DOHH2 (cell line): ENCODE data around the gene PGP.

Experiments used
- H3F3A ChIP-seq: fragments of 200-600 bp; sonication (generic), shearing (Covaris generic); 2 replicates; pipeline ENCODE4 v1.6.0; 2016; ENCODE audit warnings: antibody characterized with exemption, mild to moderate bottlenecking; ENCODE audit not compliant: control insufficient read depth, insufficient read depth
- H3K27ac ChIP-seq: fragments of 200-600 bp; sonication (generic); 2 replicates; pipeline ENCODE4 v1.5.1; 2014; ENCODE audit warnings: low read depth, mild to moderate bottlenecking, low read length, moderate library complexity
- H3K27me3 ChIP-seq: fragments of 200-600 bp; sonication (generic); 2 replicates; pipeline ENCODE4 v1.6.1; 2014; ENCODE audit warnings: mild to moderate bottlenecking, low read length, mixed read lengths; ENCODE audit not compliant: control insufficient read depth
- H3K36me3 ChIP-seq: fragments of 200-600 bp; sonication (generic); 2 replicates; pipeline ENCODE4 v1.6.1; 2014; ENCODE audit warnings: mild to moderate bottlenecking, low read length, moderate library complexity, mixed read lengths; ENCODE audit not compliant: control insufficient read depth
- H3K4me1 ChIP-seq: fragments of 200-600 bp; sonication (generic); 2 replicates; pipeline ENCODE4 v1.6.1; 2014; ENCODE audit warnings: mild to moderate bottlenecking, low read length, mixed read lengths; ENCODE audit not compliant: control insufficient read depth
- H3K4me2 ChIP-seq: fragments of 200-600 bp; sonication (generic); 2 replicates; pipeline ENCODE4 v1.6.0; 2014; ENCODE audit warnings: mild to moderate bottlenecking, low read length, moderate library complexity
- H3K4me3 ChIP-seq: fragments of 200-600 bp; sonication (generic); 2 replicates; pipeline ENCODE4 v1.5.1; 2014; ENCODE audit warnings: mild to moderate bottlenecking, low read length, mixed read lengths
- H3K79me2 ChIP-seq: fragments of 200-600 bp; sonication (generic); 2 replicates; pipeline ENCODE4 v1.6.1; 2014; ENCODE audit warnings: mild to moderate bottlenecking, low read length, mixed read lengths; ENCODE audit not compliant: control insufficient read depth
- H3K9me2 ChIP-seq: fragments of 200-600 bp; sonication (generic); replicated peaks from 2 replicates; pipeline ENCODE4 v1.6.1; 2014; ENCODE audit warnings: mild to moderate bottlenecking, low read length, mixed read lengths; ENCODE audit not compliant: control insufficient read depth
- H3K9me3 ChIP-seq: fragments of 200-600 bp; sonication (generic); 2 replicates; pipeline ENCODE4 v1.6.1; 2014; ENCODE audit warnings: antibody characterized with exemption, low read length, mixed read lengths; ENCODE audit not compliant: control insufficient read depth, insufficient read depth
- H4K20me1 ChIP-seq: fragments of 200-600 bp; sonication (generic); 2 replicates; pipeline ENCODE4 v1.6.0; 2014; ENCODE audit warnings: low read depth, mild to moderate bottlenecking, antibody characterized with exemption, low read length, moderate library complexity; ENCODE audit not compliant: control insufficient read depth, insufficient read depth
- CTCF ChIP-seq: fragments of 200-600 bp; sonication (generic); IDR thresholded peaks from one replicate; pipeline ENCODE4 v1.5.1; 2014; ENCODE audit warnings: antibody characterized with exemption, mild to moderate bottlenecking, low read depth, low read length; ENCODE audit not compliant: poor library complexity, severe bottlenecking
- EZH2phosphoT487 ChIP-seq: fragments of 200-600 bp; sonication (generic); IDR thresholded peaks from 2 replicates; pipeline ENCODE4 v1.6.1; 2017; ENCODE audit warnings: borderline replicate concordance, mild to moderate bottlenecking, antibody characterized with exemption, low read length, moderate library complexity, mixed read lengths

PGP gene

GRCh38 chr16:2174396-2175131 lies 40.1 kb downstream of the PGP start:
- peaks cover 64% of the 10 kb centered on the region for H3K36me3 ChIP-seq
- H3K4me1 ChIP-seq, result no peaks in the 10 kb centered on the region

GRCh38 chr16:2173916-2174315 lies 40.7 kb downstream of the PGP start:
- H3K4me1 ChIP-seq, result no peaks in the 10 kb centered on the region
- H3K4me3 ChIP-seq, result no peak overlapping the region
- peaks cover 67% of the 10 kb centered on the region for H3K36me3 ChIP-seq
- no peaks in the 10 kb centered on the region for H4K20me1 ChIP-seq
- H3K79me2 ChIP-seq, result no peaks in the 10 kb centered on the region
- H3K9me3 ChIP-seq, result no peaks in the 10 kb centered on the region
- no peak overlapping the region for H3K27ac ChIP-seq
- no peaks in the 10 kb centered on the region for H3F3A ChIP-seq
- no peaks in the 10 kb centered on the region for H3K27me3 ChIP-seq
- no peak for TF ChIP-seq EZH2phosphoT487
- no peak for TF ChIP-seq CTCF
- H3K4me2 ChIP-seq, result no peak overlapping the region
- no peaks in the 10 kb centered on the region for H3K9me2 ChIP-seq

More at GRCh38 chr16:2174396-2175131, 40.1 kb downstream of the PGP start:
- Histone ChIP-seq H3K4me3 (no peak overlapping the region), H3K4me2 (no peak overlapping the region), H3K27me3 (no peaks in the 10 kb centered on the region), H3F3A (no peaks in the 10 kb centered on the region), H3K9me2 (no peaks in the 10 kb centered on the region), H3K27ac (no peak overlapping the region), H3K9me3 (no peaks in the 10 kb centered on the region), H3K79me2 (no peaks in the 10 kb centered on the region), H4K20me1 (no peaks in the 10 kb centered on the region)
- TF ChIP-seq CTCF (no peak), EZH2phosphoT487 (no peak)

GRCh38 chr16:2173366-2173765 lies 41.3 kb downstream of the PGP start:
- Histone ChIP-seq H3K9me3 (no peaks in the 10 kb centered on the region), H3K27ac (no peak overlapping the region), H3F3A (no peaks in the 10 kb centered on the region), H3K27me3 (no peaks in the 10 kb centered on the region), H3K4me3 (no peak overlapping the region), H3K4me2 (no peak overlapping the region), H3K4me1 (no peaks in the 10 kb centered on the region), H3K79me2 (no peaks in the 10 kb centered on the region), H3K9me2 (no peaks in the 10 kb centered on the region), H3K36me3 (peaks cover 68% of the 10 kb centered on the region), H4K20me1 (no peaks in the 10 kb centered on the region)
- no peak for TF ChIP-seq EZH2phosphoT487
- TF ChIP-seq CTCF, result no peak
